ENCODE measurements around the gene MED27.

MED27 gene

GRCh38 chr9:131848570-131849160 lies 231.0 kb downstream of the MED27 start:
- Mint-ChIP-seq H3K9me3 (no peaks in the 10 kb centered on the region), H3K36me3 (ENCODE audit: low read depth) (no peaks in the 10 kb centered on the region), H3K4me1 (ENCODE audit: low read depth) (peaks cover 11% of the 10 kb centered on the region), H3K4me3 (no peak overlapping the region), H3K27ac (no peak overlapping the region), H3K27me3 (peaks cover 5% of the 10 kb centered on the region)
- no peak for DNase-seq

DNA sequence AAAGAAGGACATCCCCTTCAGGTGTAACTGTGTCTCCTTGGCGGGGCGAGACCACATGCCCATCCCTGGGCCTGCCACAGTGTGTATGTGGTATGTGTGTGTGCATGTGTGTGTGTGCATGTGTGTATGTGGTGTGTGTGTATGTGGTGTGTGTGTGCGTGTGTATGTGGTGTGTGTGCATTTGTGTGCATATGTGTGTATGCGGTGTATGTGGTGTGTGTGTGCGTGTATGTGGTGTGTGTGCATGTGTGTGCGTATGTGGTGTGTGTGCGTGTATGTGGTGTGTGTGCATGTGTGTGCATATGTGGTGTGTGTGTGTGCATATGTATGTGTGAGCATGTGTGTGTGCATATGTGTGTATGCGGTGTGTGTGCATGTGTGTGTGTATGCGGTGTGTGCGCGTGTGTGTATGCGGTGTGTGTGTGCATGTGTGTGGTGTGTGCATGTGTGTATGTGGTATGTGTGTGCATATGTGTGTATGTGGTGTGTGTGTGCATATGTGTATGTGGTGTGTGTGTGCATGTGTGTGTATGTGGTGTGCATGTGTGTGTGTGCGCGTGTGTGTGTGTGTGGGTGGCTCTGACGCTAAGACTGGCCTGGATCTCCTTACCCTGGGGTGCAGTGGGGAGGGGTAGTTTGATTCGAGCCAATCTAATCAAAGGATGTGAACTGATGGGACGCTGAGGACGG lies 231.9 kb downstream of the MED27 start:
- Mint-ChIP-seq H3K4me1 (ENCODE audit: low read depth) (peaks cover 6% of the 10 kb centered on the region), H3K27ac (no peak overlapping the region), H3K9me3 (no peaks in the 10 kb centered on the region), H3K4me3 (no peak overlapping the region), H3K27me3 (peaks cover 5% of the 10 kb centered on the region), H3K36me3 (ENCODE audit: low read depth) (no peaks in the 10 kb centered on the region)
- DNase-seq: no peak

GRCh38 chr9:131845305-131846298 lies 234.1 kb downstream of the MED27 start:
- H3K4me3 Mint-ChIP-seq: no peak overlapping the region
- H3K9me3 Mint-ChIP-seq: no peaks in the 10 kb centered on the region
- H3K36me3 Mint-ChIP-seq (ENCODE audit: low read depth): no peaks in the 10 kb centered on the region
- peaks cover 9% of the 10 kb centered on the region for H3K27me3 Mint-ChIP-seq
- H3K27ac Mint-ChIP-seq: peak overlapping the region; percentile 74
- H3K4me1 Mint-ChIP-seq (ENCODE audit: low read depth): peaks cover 6% of the 10 kb centered on the region
- DNase-seq: no peak

GRCh38 chr9:131844745-131845118 lies 234.9 kb downstream of the MED27 start:
- Mint-ChIP-seq H3K27ac (no peak overlapping the region), H3K36me3 (ENCODE audit: low read depth) (no peaks in the 10 kb centered on the region), H3K9me3 (no peaks in the 10 kb centered on the region), H3K27me3 (peaks cover 12% of the 10 kb centered on the region), H3K4me1 (ENCODE audit: low read depth) (peaks cover 14% of the 10 kb centered on the region), H3K4me3 (no peak overlapping the region)
- DNase-seq: no peak

DNA sequence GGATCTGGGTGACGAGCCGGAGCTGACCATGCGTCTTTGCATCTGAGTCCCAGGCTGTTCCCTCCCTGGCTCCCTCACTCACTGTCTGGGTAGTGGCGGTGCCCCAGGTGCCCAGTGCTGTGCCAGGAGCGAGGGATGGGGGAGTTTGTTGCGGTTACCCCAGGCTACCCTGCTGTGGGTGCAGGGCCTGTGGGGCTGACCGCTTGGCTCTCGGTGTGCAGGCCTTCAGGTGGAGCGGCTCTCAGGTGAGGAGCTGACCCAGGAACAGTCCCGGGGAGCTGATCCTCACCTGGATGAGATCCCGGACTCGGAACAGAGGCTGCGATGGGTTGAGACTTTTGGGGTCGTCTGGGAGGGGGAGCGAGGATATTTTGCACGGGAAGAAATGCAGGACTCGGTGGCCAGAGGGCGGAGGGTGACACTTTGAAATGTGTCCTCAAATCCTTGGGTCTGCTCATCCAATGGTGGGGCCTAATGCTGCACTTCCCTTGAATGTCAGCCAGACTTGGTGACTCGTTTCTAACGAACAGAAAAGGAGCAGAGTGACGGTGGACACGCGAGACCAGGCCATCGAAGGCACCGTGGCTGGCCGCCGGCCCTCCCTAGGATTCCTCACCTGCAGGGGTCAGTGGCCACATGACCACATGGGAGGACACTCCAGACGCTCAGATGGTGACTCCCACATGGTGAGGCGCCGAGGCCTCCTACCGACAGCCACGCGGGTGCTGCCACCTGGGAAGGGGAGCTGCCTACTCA lies 235.5 kb downstream of the MED27 start:
- Mint-ChIP-seq H3K27me3 (peaks cover 12% of the 10 kb centered on the region), H3K4me3 (no peak overlapping the region), H3K9me3 (no peaks in the 10 kb centered on the region), H3K27ac (no peak overlapping the region), H3K4me1 (ENCODE audit: low read depth) (peaks cover 19% of the 10 kb centered on the region), H3K36me3 (ENCODE audit: low read depth) (no peaks in the 10 kb centered on the region)
- DNase-seq: no peak

DNA sequence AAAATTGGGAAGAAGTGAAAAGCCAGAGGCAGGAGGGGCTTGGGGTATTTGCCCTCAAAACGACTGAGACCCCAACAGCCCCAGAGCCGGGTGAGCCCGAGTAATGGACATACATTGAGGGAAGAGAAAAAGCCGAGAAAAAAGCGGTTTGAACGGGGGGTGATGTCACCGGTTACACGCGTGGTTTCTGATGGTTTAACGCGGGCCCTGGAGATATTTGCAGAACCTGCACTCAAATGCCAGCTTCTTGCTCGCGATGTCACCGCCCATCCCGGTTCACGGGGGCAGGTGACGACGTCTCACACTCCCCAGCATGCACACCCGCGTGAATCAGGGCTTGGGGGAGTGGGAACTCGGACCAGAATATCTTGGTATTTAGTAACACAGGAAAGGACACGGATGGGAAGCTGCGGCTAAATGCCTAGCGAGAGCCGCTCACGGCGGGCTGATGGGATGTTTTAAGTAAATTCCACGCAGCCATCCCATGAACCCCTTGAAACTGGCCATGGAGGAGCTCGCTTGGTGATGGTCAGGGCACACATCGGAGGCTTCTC lies 237.8 kb downstream of the MED27 start:
- peaks cover 24% of the 10 kb centered on the region for H3K4me1 Mint-ChIP-seq (ENCODE audit: low read depth)
- peaks cover 20% of the 10 kb centered on the region for H3K27me3 Mint-ChIP-seq
- no peak for DNase-seq
- H3K9me3 Mint-ChIP-seq: no peaks in the 10 kb centered on the region
- no peak overlapping the region for H3K4me3 Mint-ChIP-seq
- H3K27ac Mint-ChIP-seq: no peak overlapping the region
- no peaks in the 10 kb centered on the region for H3K36me3 Mint-ChIP-seq (ENCODE audit: low read depth)

GRCh38 chr9:131840751-131841702 lies 238.6 kb downstream of the MED27 start:
- H3K4me1 Mint-ChIP-seq (ENCODE audit: low read depth): peaks cover 24% of the 10 kb centered on the region
- H3K27me3 Mint-ChIP-seq: peaks cover 25% of the 10 kb centered on the region
- DNase-seq: no peak
- no peak overlapping the region for H3K4me3 Mint-ChIP-seq
- H3K9me3 Mint-ChIP-seq: no peaks in the 10 kb centered on the region
- no peak overlapping the region for H3K27ac Mint-ChIP-seq
- H3K36me3 Mint-ChIP-seq (ENCODE audit: low read depth): no peaks in the 10 kb centered on the region

DNA sequence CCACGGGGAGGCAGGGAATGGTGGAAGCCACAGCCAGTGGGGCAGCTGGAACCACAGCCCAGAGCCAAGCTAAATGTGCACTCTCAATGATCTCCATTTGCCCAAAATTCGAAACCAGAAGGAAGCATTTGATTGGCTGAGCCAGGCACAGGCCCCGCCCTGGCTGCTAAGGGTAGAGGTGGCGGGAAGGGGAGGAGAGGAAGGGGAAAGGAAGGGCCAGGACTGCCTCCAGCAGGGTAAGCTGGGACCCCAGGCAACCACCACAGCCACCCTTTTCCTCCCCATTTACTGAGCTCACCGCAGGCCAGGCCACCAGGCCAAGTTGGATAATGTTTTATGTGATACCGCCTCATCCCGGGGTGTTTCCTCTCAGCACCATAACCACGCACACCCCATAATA lies 239.4 kb downstream of the MED27 start:
- Mint-ChIP-seq H3K4me1 (ENCODE audit: low read depth) (peaks cover 19% of the 10 kb centered on the region), H3K4me3 (no peak overlapping the region), H3K27me3 (peaks cover 24% of the 10 kb centered on the region), H3K36me3 (ENCODE audit: low read depth) (no peaks in the 10 kb centered on the region), H3K27ac (peak overlapping the region; percentile 92), H3K9me3 (no peaks in the 10 kb centered on the region)
- no peak for DNase-seq

DNA sequence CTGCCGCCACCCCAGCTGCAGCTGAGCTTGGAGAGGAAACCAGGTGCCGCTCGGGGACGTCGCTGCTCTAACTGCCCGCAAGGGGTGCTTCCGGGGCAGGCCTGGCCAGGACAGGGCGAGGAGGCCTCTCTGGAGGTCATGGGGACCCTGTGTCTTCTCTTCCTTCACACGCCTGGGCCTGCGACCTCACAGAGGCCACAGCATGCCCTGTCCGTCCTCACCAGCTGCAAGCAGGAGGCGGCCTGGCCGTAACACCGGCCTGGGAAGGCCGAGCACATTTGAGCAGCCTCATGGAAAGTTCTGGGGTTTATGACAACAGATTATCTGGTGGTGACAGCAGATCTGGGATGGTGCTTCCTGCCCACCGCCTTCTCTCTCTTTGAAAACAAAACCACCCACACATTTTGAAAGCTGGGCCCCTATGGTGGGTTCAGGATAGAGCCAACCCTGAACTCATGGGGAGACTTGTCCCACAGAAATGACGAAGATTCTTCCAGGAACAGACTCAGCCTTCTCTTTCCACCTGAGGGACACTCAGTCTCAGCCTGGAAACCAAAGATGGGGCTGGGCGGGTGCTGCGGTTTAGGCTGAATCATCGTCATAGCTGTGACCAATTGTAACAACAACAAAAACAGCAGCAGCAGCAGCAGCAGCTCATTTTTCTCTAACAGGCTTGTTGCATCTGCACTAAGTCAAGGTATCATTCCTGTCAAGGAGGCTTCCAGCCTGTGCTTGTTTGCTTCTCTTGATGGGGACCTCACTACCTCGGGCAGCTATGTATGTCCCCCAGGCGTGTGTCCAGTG lies 240.2 kb downstream of the MED27 start:
- Mint-ChIP-seq H3K27me3 (peaks cover 27% of the 10 kb centered on the region), H3K4me3 (peak overlapping the region; percentile 23), H3K36me3 (ENCODE audit: low read depth) (no peaks in the 10 kb centered on the region), H3K9me3 (peaks cover 2% of the 10 kb centered on the region), H3K27ac (peak overlapping the region; percentile 92), H3K4me1 (ENCODE audit: low read depth) (peaks cover 18% of the 10 kb centered on the region)
- peak; percentile 72 for DNase-seq

DNA sequence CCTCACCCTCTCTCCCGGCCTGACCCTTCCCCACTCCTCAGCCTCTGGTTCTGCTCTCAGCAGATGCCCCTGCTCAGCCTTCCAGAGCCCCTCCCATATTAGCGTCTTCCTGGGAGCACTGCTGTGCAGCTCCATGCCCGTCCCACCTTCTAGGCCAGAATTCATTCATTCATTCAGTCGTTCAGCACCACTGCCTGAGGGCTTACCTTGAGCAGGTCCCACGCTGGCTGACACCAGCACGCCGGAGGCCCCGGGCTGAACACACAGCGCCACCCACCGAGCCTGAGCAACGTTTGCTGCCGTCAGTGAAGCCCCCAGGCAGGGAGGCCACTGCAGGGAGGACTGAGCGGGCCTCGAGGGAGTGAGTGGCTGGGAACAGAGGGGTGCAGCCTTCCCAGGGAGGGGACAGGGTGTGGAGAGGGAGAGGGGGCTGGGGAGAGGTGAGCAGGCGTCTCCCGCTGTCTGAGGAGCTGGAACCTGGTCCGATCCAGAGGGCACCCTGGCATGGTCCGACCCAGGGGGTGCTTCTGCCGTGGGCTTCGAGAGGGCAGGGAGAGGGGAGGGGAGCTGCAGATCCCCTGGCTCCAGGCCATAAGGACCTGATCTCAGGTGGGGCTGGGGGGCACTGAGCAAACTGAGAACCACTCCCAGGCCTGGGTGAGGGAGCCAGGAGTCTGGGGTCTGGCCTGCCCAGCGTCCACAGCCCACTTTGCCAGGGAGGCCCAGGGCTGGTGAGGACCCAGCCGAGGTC lies 241.0 kb downstream of the MED27 start:
- Mint-ChIP-seq H3K4me3 (no peak overlapping the region), H3K27ac (no peak overlapping the region), H3K27me3 (peaks cover 27% of the 10 kb centered on the region), H3K4me1 (ENCODE audit: low read depth) (peaks cover 22% of the 10 kb centered on the region), H3K9me3 (peaks cover 6% of the 10 kb centered on the region), H3K36me3 (ENCODE audit: low read depth) (no peaks in the 10 kb centered on the region)
- DNase-seq: no peak

GRCh38 chr9:131837836-131838235 lies 241.8 kb downstream of the MED27 start:
- H3K36me3 Mint-ChIP-seq (ENCODE audit: low read depth): no peaks in the 10 kb centered on the region
- peaks cover 27% of the 10 kb centered on the region for H3K4me1 Mint-ChIP-seq (ENCODE audit: low read depth)
- no peak overlapping the region for H3K27ac Mint-ChIP-seq
- peaks cover 6% of the 10 kb centered on the region for H3K9me3 Mint-ChIP-seq
- DNase-seq: no peak
- no peak overlapping the region for H3K4me3 Mint-ChIP-seq
- H3K27me3 Mint-ChIP-seq: peaks cover 27% of the 10 kb centered on the region

DNA sequence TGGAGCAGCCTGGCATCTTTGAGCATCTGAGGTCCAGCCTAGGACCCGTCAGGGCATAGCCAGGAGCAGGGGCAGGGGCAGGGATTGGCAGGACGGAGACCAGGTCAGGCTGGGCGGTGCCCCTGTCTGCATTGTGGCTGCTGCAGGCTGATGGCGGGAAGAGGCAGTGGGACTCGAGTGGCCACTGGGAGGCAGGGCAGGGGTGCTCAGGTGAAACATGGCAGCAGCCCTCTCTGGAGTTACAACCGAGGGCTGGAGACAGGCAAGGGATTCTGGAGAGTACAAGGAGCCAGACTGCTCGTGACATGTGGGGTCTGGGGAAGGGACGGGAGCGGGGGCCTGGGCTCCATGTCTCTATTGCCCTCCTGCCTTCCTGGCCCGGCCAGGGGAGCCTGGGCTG lies 242.4 kb downstream of the MED27 start:
- DNase-seq: no peak
- no peak overlapping the region for H3K4me3 Mint-ChIP-seq
- H3K27ac Mint-ChIP-seq: no peak overlapping the region
- peaks cover 30% of the 10 kb centered on the region for H3K4me1 Mint-ChIP-seq (ENCODE audit: low read depth)
- H3K36me3 Mint-ChIP-seq (ENCODE audit: low read depth): no peaks in the 10 kb centered on the region
- peaks cover 6% of the 10 kb centered on the region for H3K9me3 Mint-ChIP-seq
- peaks cover 27% of the 10 kb centered on the region for H3K27me3 Mint-ChIP-seq
